Body of pancreas (tissue), 4 donors: ENCODE data around the gene ADIPOQ.
"Not testable (repeated sequence)": the region's sequence is repeated elsewhere in the genome, so short reads cannot be mapped to it uniquely, and the experiment has no call there.

Source experiments
- POLR2A ChIP-seq, 3 donors: fragments of 450-650 bp; IDR thresholded peaks; one replicate each; pipeline ENCODE4 v1.6.1; 2016; ENCODE audit warnings: antibody characterized with exemption in 3 of 3, mild to moderate bottlenecking in 2 of 3
- TF ChIP-seq, protein P1 (sequence below), 7 experiments: fragments of 450-650 bp in 4 of 7; fragments of 200-600 bp in 3 of 7; sonication (generic) in 3 of 7; IDR thresholded peaks; one replicate each; pipeline ENCODE4 v1.5.1; 2016 to 2019; ENCODE audit warnings: antibody characterized with exemption in 7 of 7

DNA sequence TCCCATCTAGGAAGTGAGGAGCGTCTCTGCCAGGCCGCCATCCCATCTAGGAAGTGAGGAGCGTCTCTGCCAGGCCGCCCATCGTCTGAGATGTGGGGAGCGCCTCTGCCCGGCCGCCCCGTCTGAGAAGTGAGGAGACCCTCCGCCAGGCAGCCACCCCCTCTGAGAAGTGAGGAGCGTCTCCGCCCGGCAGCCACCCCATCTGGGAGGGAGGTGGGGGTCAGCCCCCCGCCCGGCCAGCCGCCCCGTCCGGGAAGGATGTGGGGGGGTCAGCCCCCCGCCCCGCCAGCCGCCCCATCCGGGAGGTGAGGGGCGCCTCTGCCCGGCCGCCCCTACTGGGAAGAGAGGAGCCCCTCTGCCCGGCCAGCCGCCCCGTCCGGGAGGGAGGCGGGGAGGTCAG is 31.3 kb downstream of the ADIPOQ start:
- TF ChIP-seq, protein P1, sequence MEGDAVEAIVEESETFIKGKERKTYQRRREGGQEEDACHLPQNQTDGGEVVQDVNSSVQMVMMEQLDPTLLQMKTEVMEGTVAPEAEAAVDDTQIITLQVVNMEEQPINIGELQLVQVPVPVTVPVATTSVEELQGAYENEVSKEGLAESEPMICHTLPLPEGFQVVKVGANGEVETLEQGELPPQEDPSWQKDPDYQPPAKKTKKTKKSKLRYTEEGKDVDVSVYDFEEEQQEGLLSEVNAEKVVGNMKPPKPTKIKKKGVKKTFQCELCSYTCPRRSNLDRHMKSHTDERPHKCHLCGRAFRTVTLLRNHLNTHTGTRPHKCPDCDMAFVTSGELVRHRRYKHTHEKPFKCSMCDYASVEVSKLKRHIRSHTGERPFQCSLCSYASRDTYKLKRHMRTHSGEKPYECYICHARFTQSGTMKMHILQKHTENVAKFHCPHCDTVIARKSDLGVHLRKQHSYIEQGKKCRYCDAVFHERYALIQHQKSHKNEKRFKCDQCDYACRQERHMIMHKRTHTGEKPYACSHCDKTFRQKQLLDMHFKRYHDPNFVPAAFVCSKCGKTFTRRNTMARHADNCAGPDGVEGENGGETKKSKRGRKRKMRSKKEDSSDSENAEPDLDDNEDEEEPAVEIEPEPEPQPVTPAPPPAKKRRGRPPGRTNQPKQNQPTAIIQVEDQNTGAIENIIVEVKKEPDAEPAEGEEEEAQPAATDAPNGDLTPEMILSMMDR (IDR thresholded peaks at IDR 0.05): not testable (repeated sequence)
- not testable (repeated sequence) for TF ChIP-seq POLR2A (IDR thresholded peaks at IDR 0.05)
